Measurements from ENCODE around the gene CDK19. TPM values are rescaled to one million over a fixed set of nuclear protein-coding genes. Genes with fewer than 3 reads are reported as not detected.

The CDK19 gene
- total and polyA plus RNA-seq, 9 donors, result 10.6 to 20.3 (median 15.2) TPM

DNA sequence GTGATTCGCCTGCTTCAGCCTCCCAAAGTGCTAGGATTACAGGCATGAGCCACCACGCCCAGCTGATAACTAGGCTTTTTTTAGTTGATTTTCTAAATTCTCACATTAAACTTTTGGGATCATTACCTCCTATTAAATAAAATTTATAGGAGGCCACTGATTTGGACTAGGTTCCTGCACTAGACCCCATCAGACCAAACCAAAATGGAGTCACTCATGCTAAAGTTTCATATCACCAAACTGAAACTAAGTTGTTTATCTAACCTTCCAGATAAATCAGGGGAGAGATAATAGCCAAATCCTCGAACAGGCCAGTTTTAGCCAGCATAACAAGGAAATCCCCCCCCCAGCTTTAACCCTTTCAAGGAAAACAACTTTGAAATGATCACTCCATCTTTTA is 240.5 kb downstream of the CDK19 start:
- Histone ChIP-seq H3K4me1 (ENCODE audit: control insufficient read depth, insufficient read depth, low read length) (no peaks in the 10 kb centered on the region), H3K27ac (ENCODE audit: low read length) (no peak overlapping the region), H3K36me3 (ENCODE audit: control insufficient read depth, insufficient read depth, low read length) (no peaks in the 10 kb centered on the region), H3K9me3 (replicated peaks; ENCODE audit: control insufficient read depth, low read depth, low read length) (no peaks in the 10 kb centered on the region), H3K27me3 (ENCODE audit: control insufficient read depth, insufficient read depth, low read length) (no peaks in the 10 kb centered on the region), H3K4me3 (ENCODE audit: low read length) (no peak overlapping the region)
- DNase-seq, result no peak
- 20% methylated on average over 1 of the region's 3 CpGs for WGBS (ENCODE audit: insufficient coverage)

DNA sequence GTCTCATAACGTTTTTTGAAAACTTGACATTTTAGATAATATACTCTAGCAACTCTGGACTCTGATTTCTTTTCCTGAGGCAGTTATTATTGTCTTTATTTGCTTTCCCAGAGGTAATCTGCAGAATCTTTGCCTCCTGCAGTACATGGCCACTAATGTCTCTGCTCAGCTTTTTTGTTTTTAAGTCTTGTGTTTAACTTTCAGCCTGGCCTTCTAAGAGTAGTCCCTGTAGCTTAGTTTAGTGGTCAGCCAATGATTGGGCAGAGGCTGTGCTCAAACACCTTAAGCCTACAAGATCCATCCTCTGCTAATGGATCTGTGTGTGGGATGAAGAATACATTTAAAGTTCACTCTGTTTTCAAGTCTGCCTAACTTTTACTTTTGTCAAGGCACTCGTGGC is 241.7 kb downstream of the CDK19 start:
- Histone ChIP-seq H3K4me3 (ENCODE audit: low read length) (no peak overlapping the region), H3K4me1 (ENCODE audit: control insufficient read depth, insufficient read depth, low read length) (no peaks in the 10 kb centered on the region), H3K9me3 (replicated peaks; ENCODE audit: control insufficient read depth, low read depth, low read length) (no peaks in the 10 kb centered on the region), H3K27ac (ENCODE audit: low read length) (no peak overlapping the region), H3K36me3 (ENCODE audit: control insufficient read depth, insufficient read depth, low read length) (no peaks in the 10 kb centered on the region), H3K27me3 (ENCODE audit: control insufficient read depth, insufficient read depth, low read length) (no peaks in the 10 kb centered on the region)
- WGBS (ENCODE audit: insufficient coverage), result no CpG with 5 or more reads among the region's 2 CpGs
- DNase-seq, result no peak

DNA sequence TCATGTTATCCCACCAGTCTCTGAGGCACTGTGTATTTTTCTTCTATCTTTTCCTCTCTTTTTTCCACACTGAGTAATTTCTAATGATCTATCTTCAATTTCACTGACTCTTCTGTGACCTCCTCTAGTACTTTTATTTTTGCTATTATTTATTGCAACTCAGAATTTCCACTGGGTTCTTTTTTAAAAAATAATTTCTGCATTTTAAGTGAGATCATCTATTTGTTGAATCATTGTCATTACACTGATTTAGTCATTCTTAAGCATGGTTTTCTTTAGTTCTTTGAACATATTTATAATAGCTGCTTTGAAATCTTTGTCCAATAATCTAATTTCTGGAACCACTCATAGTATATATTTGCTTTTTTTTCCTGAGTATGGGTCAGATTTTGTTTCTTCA is 242.1 kb downstream of the CDK19 start:
- no peaks in the 10 kb centered on the region for H3K4me1 ChIP-seq (ENCODE audit: control insufficient read depth, insufficient read depth, low read length)
- H3K27ac ChIP-seq (ENCODE audit: low read length), result no peak overlapping the region
- H3K27me3 ChIP-seq (ENCODE audit: control insufficient read depth, insufficient read depth, low read length), result no peaks in the 10 kb centered on the region
- no peak overlapping the region for H3K4me3 ChIP-seq (ENCODE audit: low read length)
- no peaks in the 10 kb centered on the region for H3K36me3 ChIP-seq (ENCODE audit: control insufficient read depth, insufficient read depth, low read length)
- H3K9me3 ChIP-seq (replicated peaks; ENCODE audit: control insufficient read depth, low read depth, low read length), result no peaks in the 10 kb centered on the region
- DNase-seq, result no peak

DNA sequence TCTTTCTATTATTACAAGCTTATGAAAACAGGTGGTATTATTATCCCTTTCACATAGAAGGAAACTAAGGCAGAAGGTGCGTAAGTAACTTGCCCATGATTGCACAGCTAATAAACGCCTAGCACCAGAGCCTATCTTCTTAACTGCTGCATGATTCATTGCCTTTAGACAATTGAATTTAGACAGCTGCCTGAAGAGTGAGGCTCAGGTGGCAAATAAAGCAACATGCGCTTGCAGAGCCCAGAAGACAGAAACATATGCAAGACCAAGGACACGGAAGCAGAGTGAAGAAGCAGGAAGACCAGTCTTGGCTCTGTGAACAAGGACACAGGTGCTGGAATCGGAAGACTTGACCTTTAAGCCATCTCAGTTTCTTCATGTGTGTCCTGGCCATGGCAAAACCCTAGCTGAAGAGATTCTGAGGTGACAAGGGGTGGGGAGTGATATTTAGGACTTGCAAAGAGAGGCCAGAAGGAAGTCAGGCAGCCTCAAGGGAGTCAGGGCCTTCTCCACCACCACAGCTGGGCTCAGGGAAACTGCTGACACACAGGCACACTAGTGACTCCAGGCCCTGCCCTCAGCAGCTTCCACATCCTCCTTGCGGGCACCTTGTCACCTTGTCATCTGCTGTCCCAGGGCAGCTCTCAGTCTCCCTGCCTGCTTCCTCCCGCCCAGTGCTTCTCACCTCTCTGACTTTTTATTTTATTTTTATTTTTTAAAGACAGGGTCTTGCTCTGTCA is 247.1 kb downstream of the CDK19 start:
- no peak for DNase-seq
- no peak overlapping the region for H3K4me3 ChIP-seq (ENCODE audit: low read length)
- no peaks in the 10 kb centered on the region for H3K9me3 ChIP-seq (replicated peaks; ENCODE audit: control insufficient read depth, low read depth, low read length)
- H3K27ac ChIP-seq (ENCODE audit: low read length), result no peak overlapping the region
- no peaks in the 10 kb centered on the region for H3K4me1 ChIP-seq (ENCODE audit: control insufficient read depth, insufficient read depth, low read length)
- no peaks in the 10 kb centered on the region for H3K36me3 ChIP-seq (ENCODE audit: control insufficient read depth, insufficient read depth, low read length)
- H3K27me3 ChIP-seq (ENCODE audit: control insufficient read depth, insufficient read depth, low read length), result no peaks in the 10 kb centered on the region
- WGBS (ENCODE audit: insufficient coverage), result 68% methylated on average over 4 of the region's 7 CpGs

DNA sequence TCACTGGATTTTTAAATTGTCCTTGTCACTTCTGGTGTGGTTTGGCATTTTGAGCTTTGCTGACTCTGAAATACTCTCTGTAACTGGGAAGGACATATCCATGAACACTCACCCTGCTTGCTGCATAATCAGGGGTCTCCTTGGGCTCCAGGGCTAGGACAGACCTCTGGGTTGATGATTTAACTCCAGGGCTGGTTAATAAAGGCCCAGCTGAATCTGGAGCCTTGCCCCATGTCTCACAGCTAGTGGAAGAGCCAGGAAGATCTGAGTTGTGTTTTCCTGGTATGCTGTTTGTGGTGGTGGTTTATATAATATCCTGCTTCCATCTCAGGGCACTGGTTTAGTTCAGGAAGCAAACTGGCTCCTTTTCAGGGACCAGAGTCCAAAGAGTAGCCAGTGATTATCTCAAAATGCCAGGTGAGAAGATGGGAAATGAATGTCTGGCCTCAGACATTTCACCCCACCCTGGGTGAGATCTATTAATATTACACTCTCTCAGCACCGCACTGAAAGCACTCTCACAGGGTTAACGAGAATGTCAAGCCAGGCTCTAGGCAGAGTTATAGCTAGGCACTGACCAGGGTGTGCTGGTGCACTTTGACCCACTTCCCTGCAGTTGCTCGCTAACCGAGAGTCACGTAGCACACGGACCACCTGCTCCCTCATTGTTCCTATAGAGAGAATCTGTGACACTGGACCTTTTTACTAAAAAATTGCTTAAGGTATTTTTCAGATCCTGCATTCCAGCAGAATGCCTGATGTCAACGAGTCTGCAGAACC is 248.7 kb downstream of the CDK19 start:
- DNase-seq, result peak; percentile 16
- peak overlapping the region; percentile 35 for H3K27ac ChIP-seq (ENCODE audit: low read length)

DNA sequence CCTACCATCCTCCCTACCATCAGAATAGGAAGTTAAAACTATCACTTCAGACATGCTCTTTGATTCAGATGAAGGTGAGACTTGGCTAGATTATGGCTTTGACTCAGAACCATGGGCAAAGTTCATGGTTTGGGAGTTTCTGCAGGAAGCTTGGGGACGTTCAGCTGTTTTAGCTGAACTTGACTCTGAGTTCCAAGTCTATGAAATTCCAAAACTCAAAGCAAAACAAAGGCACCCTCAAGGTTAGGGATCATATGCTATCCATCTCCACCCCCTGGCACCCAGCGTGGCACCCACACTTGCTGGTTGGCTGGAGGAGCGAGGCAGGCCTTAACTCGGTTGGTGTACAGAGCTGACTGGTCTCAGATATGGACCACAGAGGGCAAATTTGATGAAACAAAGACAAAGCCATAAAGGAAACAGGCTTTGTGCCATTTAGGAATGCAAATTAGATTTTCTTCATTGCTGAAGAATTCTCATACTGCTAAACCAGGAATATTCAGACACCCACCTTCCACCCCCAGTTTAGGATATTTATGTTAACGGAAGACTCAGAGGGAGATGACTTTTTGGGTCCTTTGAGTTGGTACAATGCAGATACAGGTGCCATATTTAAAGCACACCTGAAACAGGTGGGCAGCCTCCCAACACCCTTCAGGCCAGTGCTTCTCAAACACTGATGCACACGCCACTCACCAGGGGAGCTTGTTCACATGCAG is 250.4 kb downstream of the CDK19 start:
- Histone ChIP-seq H3K27ac (ENCODE audit: low read length) (no peak overlapping the region), H3K4me3 (ENCODE audit: low read length) (no peak overlapping the region), H3K36me3 (ENCODE audit: control insufficient read depth, insufficient read depth, low read length) (no peaks in the 10 kb centered on the region), H3K27me3 (ENCODE audit: control insufficient read depth, insufficient read depth, low read length) (no peaks in the 10 kb centered on the region), H3K4me1 (ENCODE audit: control insufficient read depth, insufficient read depth, low read length) (no peaks in the 10 kb centered on the region), H3K9me3 (replicated peaks; ENCODE audit: control insufficient read depth, low read depth, low read length) (peaks cover 2% of the 10 kb centered on the region)
- DNase-seq, result no peak
- 100% methylated on average over 1 of the region's 6 CpGs for WGBS (ENCODE audit: insufficient coverage)

More for the DNA sequence above, 248.7 kb downstream of the CDK19 start:
- H3K9me3 ChIP-seq (replicated peaks; ENCODE audit: control insufficient read depth, low read depth, low read length), result peaks cover 2% of the 10 kb centered on the region
- no peak overlapping the region for H3K4me3 ChIP-seq (ENCODE audit: low read length)
- no peaks in the 10 kb centered on the region for H3K36me3 ChIP-seq (ENCODE audit: control insufficient read depth, insufficient read depth, low read length)
- H3K27me3 ChIP-seq (ENCODE audit: control insufficient read depth, insufficient read depth, low read length), result no peaks in the 10 kb centered on the region
- 30% methylated on average over 3 of the region's 7 CpGs for WGBS (ENCODE audit: insufficient coverage)
- no peaks in the 10 kb centered on the region for H3K4me1 ChIP-seq (ENCODE audit: control insufficient read depth, insufficient read depth, low read length)

DNA sequence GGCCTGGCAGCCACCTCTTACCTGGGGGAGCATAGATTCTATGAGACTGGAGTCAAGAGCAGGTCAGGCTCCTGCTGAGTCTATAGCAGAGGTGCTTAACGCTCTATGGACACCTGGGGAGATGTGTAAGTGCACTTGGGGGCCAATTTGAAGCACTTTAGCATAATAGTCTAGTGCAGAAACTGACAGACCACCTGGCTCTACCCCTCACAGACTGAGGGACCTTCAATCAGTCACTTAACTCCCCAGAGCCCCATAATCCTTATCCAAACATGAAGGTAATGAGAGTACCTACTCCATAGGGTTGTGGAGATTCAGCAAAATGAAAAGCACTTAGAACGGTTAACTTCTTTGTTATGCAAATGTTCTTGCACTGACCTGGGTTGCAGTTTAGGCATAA is 251.6 kb downstream of the CDK19 start:
- Histone ChIP-seq H3K9me3 (replicated peaks; ENCODE audit: control insufficient read depth, low read depth, low read length) (peaks cover 2% of the 10 kb centered on the region), H3K36me3 (ENCODE audit: control insufficient read depth, insufficient read depth, low read length) (no peaks in the 10 kb centered on the region), H3K27me3 (ENCODE audit: control insufficient read depth, insufficient read depth, low read length) (no peaks in the 10 kb centered on the region), H3K27ac (ENCODE audit: low read length) (no peak overlapping the region), H3K4me3 (ENCODE audit: low read length) (no peak overlapping the region), H3K4me1 (ENCODE audit: control insufficient read depth, insufficient read depth, low read length) (no peaks in the 10 kb centered on the region)
- no peak for DNase-seq
- no CpG with 5 or more reads among the region's 2 CpGs for WGBS (ENCODE audit: insufficient coverage)

DNA sequence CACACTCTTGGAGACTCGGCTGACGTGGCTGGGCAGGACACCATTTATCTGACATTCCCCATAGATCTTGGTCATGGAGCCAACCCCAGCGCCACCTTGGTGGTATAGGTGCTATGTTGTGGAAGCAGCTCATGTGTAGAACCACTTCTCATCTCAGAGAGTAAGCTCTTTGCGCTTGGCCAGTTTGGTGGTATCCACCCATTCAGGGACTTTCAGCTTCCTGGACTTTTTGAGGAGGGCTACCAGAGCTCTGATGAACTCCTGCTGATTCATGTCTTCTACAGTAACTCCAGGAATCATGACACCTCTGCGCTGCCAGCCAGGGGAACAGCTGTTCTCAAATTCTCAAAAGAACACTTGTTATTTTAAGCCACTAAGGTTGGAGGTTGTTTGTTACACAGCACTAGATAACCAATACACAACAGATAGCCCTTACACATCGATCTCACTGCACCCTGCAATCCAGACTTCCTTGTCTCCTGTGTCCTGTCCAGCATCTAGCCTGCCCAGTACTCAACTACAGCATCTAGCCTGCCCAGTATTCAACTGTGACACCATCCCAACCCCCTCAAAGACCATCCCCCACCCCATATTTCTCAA is 252.9 kb downstream of the CDK19 start:
- Histone ChIP-seq H3K27me3 (ENCODE audit: control insufficient read depth, insufficient read depth, low read length) (no peaks in the 10 kb centered on the region), H3K27ac (ENCODE audit: low read length) (no peak overlapping the region), H3K9me3 (replicated peaks; ENCODE audit: control insufficient read depth, low read depth, low read length) (peaks cover 2% of the 10 kb centered on the region), H3K36me3 (ENCODE audit: control insufficient read depth, insufficient read depth, low read length) (no peaks in the 10 kb centered on the region), H3K4me1 (ENCODE audit: control insufficient read depth, insufficient read depth, low read length) (no peaks in the 10 kb centered on the region), H3K4me3 (ENCODE audit: low read length) (no peak overlapping the region)
- WGBS (ENCODE audit: insufficient coverage), result 86% methylated on average over 3 of the region's 6 CpGs
- DNase-seq, result no peak

DNA sequence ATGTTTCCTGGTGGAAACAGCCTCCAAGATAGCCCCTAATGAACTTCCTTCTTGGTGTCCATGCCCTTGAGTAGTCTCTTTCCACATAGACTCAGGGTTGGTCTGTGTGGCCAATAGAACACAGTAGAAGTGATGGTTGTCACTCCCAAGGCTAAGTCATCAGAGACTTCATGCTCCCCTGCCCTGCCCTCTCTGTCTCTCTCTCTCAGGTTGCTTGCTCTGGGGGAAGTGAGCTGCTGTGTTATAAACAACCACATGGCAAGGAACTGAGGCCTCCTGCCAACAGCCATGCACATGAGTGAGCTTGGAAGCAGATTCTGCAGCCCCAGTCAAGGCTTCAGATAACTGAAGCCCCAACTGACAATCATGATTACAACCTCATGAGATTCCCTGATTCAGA is 253.6 kb downstream of the CDK19 start:
- Histone ChIP-seq H3K9me3 (replicated peaks; ENCODE audit: control insufficient read depth, low read depth, low read length) (peaks cover 2% of the 10 kb centered on the region), H3K27me3 (ENCODE audit: control insufficient read depth, insufficient read depth, low read length) (no peaks in the 10 kb centered on the region), H3K4me1 (ENCODE audit: control insufficient read depth, insufficient read depth, low read length) (no peaks in the 10 kb centered on the region), H3K4me3 (ENCODE audit: low read length) (no peak overlapping the region), H3K27ac (ENCODE audit: low read length) (no peak overlapping the region), H3K36me3 (ENCODE audit: control insufficient read depth, insufficient read depth, low read length) (no peaks in the 10 kb centered on the region)
- DNase-seq, result no peak

DNA sequence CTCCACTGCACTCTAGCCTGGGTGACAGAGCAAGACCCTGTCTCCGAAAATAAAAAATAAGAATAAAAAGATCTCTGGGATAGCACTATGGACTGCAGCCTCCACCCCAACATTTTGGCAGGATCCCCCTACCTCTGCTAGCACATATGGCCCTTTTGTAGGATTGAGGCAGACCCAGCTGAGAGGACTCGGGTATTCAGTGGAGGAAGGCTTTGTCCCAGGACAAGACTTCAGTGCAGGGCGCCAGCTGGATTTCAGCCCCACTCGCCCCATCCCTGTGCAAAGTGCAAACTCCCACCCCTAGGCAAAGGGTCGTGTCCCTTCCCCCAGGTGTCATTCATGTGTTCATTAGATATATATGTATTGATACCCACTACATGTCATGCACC is 254.3 kb downstream of the CDK19 start:
- WGBS (ENCODE audit: insufficient coverage), result no CpG with 5 or more reads among the region's 5 CpGs
- Histone ChIP-seq H3K4me3 (ENCODE audit: low read length) (no peak overlapping the region), H3K27ac (ENCODE audit: low read length) (no peak overlapping the region), H3K36me3 (ENCODE audit: control insufficient read depth, insufficient read depth, low read length) (no peaks in the 10 kb centered on the region), H3K4me1 (ENCODE audit: control insufficient read depth, insufficient read depth, low read length) (no peaks in the 10 kb centered on the region), H3K9me3 (replicated peaks; ENCODE audit: control insufficient read depth, low read depth, low read length) (peaks cover 2% of the 10 kb centered on the region), H3K27me3 (ENCODE audit: control insufficient read depth, insufficient read depth, low read length) (no peaks in the 10 kb centered on the region)
- no peak for DNase-seq
